ENCODE results near the gene CKAP4.
"Not testable (repeated sequence)": the region's sequence is repeated elsewhere in the genome, so short reads cannot be mapped to it uniquely, and the experiment has no call there.

CKAP4 gene

GRCh38 chr12:106286576-106287162 lies 38.8 kb upstream of the CKAP4 start:
- not testable (repeated sequence) for H3K4me2 ChIP-seq (ENCODE audit: low read length); H3K9ac ChIP-seq (ENCODE audit: low read depth, low read length); H3K4me3 ChIP-seq (ENCODE audit: low read length); H3K9me3 ChIP-seq (replicated peaks; ENCODE audit: low read length); H3K27me3 ChIP-seq (ENCODE audit: control insufficient read depth, insufficient read depth, low read length); H3K36me3 ChIP-seq (ENCODE audit: insufficient read depth, low read length)
- H3K4me1 ChIP-seq (ENCODE audit: control insufficient read depth, insufficient read depth, low read length), result peaks cover 13% of the 10 kb centered on the region

- Histone ChIP-seq H3K27me3 (ENCODE audit: control insufficient read depth, insufficient read depth, low read length) (no peaks in the 10 kb centered on the region), H3K4me1 (ENCODE audit: control insufficient read depth, insufficient read depth, low read length) (peaks cover 13% of the 10 kb centered on the region), H3K9me3 (replicated peaks; ENCODE audit: low read length) (peaks cover 6% of the 10 kb centered on the region), H3K4me2 (ENCODE audit: low read length) (no peak overlapping the region), H3K36me3 (ENCODE audit: insufficient read depth, low read length) (no peaks in the 10 kb centered on the region), H3K4me3 (ENCODE audit: low read length) (no peak overlapping the region), H3K9ac (ENCODE audit: low read depth, low read length) (no peak overlapping the region)
Observed at GRCh38 chr12:106285982-106286381, 38.2 kb upstream of the CKAP4 start.

- peaks cover 13% of the 10 kb centered on the region for H3K4me1 ChIP-seq (ENCODE audit: control insufficient read depth, insufficient read depth, low read length)
- H3K9ac ChIP-seq (ENCODE audit: low read depth, low read length), result no peak overlapping the region
- peaks cover 6% of the 10 kb centered on the region for H3K9me3 ChIP-seq (replicated peaks; ENCODE audit: low read length)
- no peak overlapping the region for H3K4me3 ChIP-seq (ENCODE audit: low read length)
- no peaks in the 10 kb centered on the region for H3K36me3 ChIP-seq (ENCODE audit: insufficient read depth, low read length)
- no peaks in the 10 kb centered on the region for H3K27me3 ChIP-seq (ENCODE audit: control insufficient read depth, insufficient read depth, low read length)
- no peak overlapping the region for H3K4me2 ChIP-seq (ENCODE audit: low read length)
Observed at GRCh38 chr12:106284358-106285105, 36.7 kb upstream of the CKAP4 start.

- Histone ChIP-seq H3K27me3 (ENCODE audit: control insufficient read depth, insufficient read depth, low read length) (no peaks in the 10 kb centered on the region), H3K36me3 (ENCODE audit: insufficient read depth, low read length) (no peaks in the 10 kb centered on the region), H3K9ac (ENCODE audit: low read depth, low read length) (no peak overlapping the region), H3K4me3 (ENCODE audit: low read length) (no peak overlapping the region), H3K4me2 (ENCODE audit: low read length) (no peak overlapping the region), H3K9me3 (replicated peaks; ENCODE audit: low read length) (peaks cover 6% of the 10 kb centered on the region), H3K4me1 (ENCODE audit: control insufficient read depth, insufficient read depth, low read length) (no peaks in the 10 kb centered on the region)
Observed at GRCh38 chr12:106282457-106283097, 34.8 kb upstream of the CKAP4 start.

GRCh38 chr12:106281804-106282203 lies 34.0 kb upstream of the CKAP4 start:
- Histone ChIP-seq H3K4me2 (ENCODE audit: low read length) (no peak overlapping the region), H3K4me3 (ENCODE audit: low read length) (no peak overlapping the region), H3K9ac (ENCODE audit: low read depth, low read length) (no peak overlapping the region), H3K9me3 (replicated peaks; ENCODE audit: low read length) (peaks cover 6% of the 10 kb centered on the region), H3K27me3 (ENCODE audit: control insufficient read depth, insufficient read depth, low read length) (no peaks in the 10 kb centered on the region), H3K4me1 (ENCODE audit: control insufficient read depth, insufficient read depth, low read length) (no peaks in the 10 kb centered on the region), H3K36me3 (ENCODE audit: insufficient read depth, low read length) (no peaks in the 10 kb centered on the region)

- Histone ChIP-seq H3K27me3 (ENCODE audit: control insufficient read depth, insufficient read depth, low read length) (no peaks in the 10 kb centered on the region), H3K9ac (ENCODE audit: low read depth, low read length) (no peak overlapping the region), H3K4me1 (ENCODE audit: control insufficient read depth, insufficient read depth, low read length) (no peaks in the 10 kb centered on the region), H3K36me3 (ENCODE audit: insufficient read depth, low read length) (no peaks in the 10 kb centered on the region), H3K9me3 (replicated peaks; ENCODE audit: low read length) (peaks cover 6% of the 10 kb centered on the region), H3K4me3 (ENCODE audit: low read length) (no peak overlapping the region), H3K4me2 (ENCODE audit: low read length) (no peak overlapping the region)
Observed at GRCh38 chr12:106281056-106281782, 33.4 kb upstream of the CKAP4 start.

- Histone ChIP-seq H3K4me2 (ENCODE audit: low read length) (no peak overlapping the region), H3K9me3 (replicated peaks; ENCODE audit: low read length) (peaks cover 6% of the 10 kb centered on the region), H3K36me3 (ENCODE audit: insufficient read depth, low read length) (no peaks in the 10 kb centered on the region), H3K4me3 (ENCODE audit: low read length) (no peak overlapping the region), H3K9ac (ENCODE audit: low read depth, low read length) (no peak overlapping the region), H3K27me3 (ENCODE audit: control insufficient read depth, insufficient read depth, low read length) (no peaks in the 10 kb centered on the region), H3K4me1 (ENCODE audit: control insufficient read depth, insufficient read depth, low read length) (no peaks in the 10 kb centered on the region)
Observed at GRCh38 chr12:106280106-106280505, 32.3 kb upstream of the CKAP4 start.

- Histone ChIP-seq H3K9ac (ENCODE audit: low read depth, low read length) (no peak overlapping the region), H3K4me1 (ENCODE audit: control insufficient read depth, insufficient read depth, low read length) (peaks cover 4% of the 10 kb centered on the region)
Observed at GRCh38 chr12:106276032-106276740, 28.4 kb upstream of the CKAP4 start.

GRCh38 chr12:106275458-106275857 lies 27.6 kb upstream of the CKAP4 start:
- H3K27me3 ChIP-seq (ENCODE audit: control insufficient read depth, insufficient read depth, low read length), result peaks cover 6% of the 10 kb centered on the region
- no peaks in the 10 kb centered on the region for H3K36me3 ChIP-seq (ENCODE audit: insufficient read depth, low read length)
- no peak overlapping the region for H3K4me2 ChIP-seq (ENCODE audit: low read length)
- no peaks in the 10 kb centered on the region for H3K9me3 ChIP-seq (replicated peaks; ENCODE audit: low read length)
- no peak overlapping the region for H3K9ac ChIP-seq (ENCODE audit: low read depth, low read length)
- peaks cover 4% of the 10 kb centered on the region for H3K4me1 ChIP-seq (ENCODE audit: control insufficient read depth, insufficient read depth, low read length)
- H3K4me3 ChIP-seq (ENCODE audit: low read length), result no peak overlapping the region

More at GRCh38 chr12:106276032-106276740, 28.4 kb upstream of the CKAP4 start:
- Histone ChIP-seq H3K4me3 (ENCODE audit: low read length) (no peak overlapping the region), H3K4me2 (ENCODE audit: low read length) (no peak overlapping the region), H3K27me3 (ENCODE audit: control insufficient read depth, insufficient read depth, low read length) (peaks cover 2% of the 10 kb centered on the region), H3K36me3 (ENCODE audit: insufficient read depth, low read length) (no peaks in the 10 kb centered on the region), H3K9me3 (replicated peaks; ENCODE audit: low read length) (no peaks in the 10 kb centered on the region)

GRCh38 chr12:106274575-106275121 lies 26.8 kb upstream of the CKAP4 start:
- Histone ChIP-seq H3K4me3 (ENCODE audit: low read length) (no peak overlapping the region), H3K9me3 (replicated peaks; ENCODE audit: low read length) (no peaks in the 10 kb centered on the region), H3K4me1 (ENCODE audit: control insufficient read depth, insufficient read depth, low read length) (peaks cover 4% of the 10 kb centered on the region), H3K9ac (ENCODE audit: low read depth, low read length) (no peak overlapping the region), H3K36me3 (ENCODE audit: insufficient read depth, low read length) (no peaks in the 10 kb centered on the region), H3K27me3 (ENCODE audit: control insufficient read depth, insufficient read depth, low read length) (peaks cover 6% of the 10 kb centered on the region), H3K4me2 (ENCODE audit: low read length) (no peak overlapping the region)

- Histone ChIP-seq H3K9me3 (replicated peaks; ENCODE audit: low read length) (no peaks in the 10 kb centered on the region), H3K4me2 (ENCODE audit: low read length) (no peak overlapping the region)
Observed at GRCh38 chr12:106274012-106274411, 26.2 kb upstream of the CKAP4 start.

More at GRCh38 chr12:106274012-106274411, 26.2 kb upstream of the CKAP4 start:
- Histone ChIP-seq H3K4me3 (ENCODE audit: low read length) (no peak overlapping the region), H3K36me3 (ENCODE audit: insufficient read depth, low read length) (no peaks in the 10 kb centered on the region), H3K9ac (ENCODE audit: low read depth, low read length) (no peak overlapping the region), H3K4me1 (ENCODE audit: control insufficient read depth, insufficient read depth, low read length) (peaks cover 4% of the 10 kb centered on the region), H3K27me3 (ENCODE audit: control insufficient read depth, insufficient read depth, low read length) (peaks cover 6% of the 10 kb centered on the region)

Measured in skeletal muscle satellite cell (primary cell).